Epidermal melanocyte (primary cell): ENCODE measurements around the gene SHISA9.
"Not testable (repeated sequence)": the region's sequence is repeated elsewhere in the genome, so short reads cannot be mapped to it uniquely, and the experiment has no call there.

ENCODE experiments used
- DNase-seq: peaks from one replicate; pipeline ENCODE4 v3.0.0; 2011; ENCODE audit warnings: low spot score; ENCODE audit not compliant: insufficient read length

The SHISA9 gene

DNA sequence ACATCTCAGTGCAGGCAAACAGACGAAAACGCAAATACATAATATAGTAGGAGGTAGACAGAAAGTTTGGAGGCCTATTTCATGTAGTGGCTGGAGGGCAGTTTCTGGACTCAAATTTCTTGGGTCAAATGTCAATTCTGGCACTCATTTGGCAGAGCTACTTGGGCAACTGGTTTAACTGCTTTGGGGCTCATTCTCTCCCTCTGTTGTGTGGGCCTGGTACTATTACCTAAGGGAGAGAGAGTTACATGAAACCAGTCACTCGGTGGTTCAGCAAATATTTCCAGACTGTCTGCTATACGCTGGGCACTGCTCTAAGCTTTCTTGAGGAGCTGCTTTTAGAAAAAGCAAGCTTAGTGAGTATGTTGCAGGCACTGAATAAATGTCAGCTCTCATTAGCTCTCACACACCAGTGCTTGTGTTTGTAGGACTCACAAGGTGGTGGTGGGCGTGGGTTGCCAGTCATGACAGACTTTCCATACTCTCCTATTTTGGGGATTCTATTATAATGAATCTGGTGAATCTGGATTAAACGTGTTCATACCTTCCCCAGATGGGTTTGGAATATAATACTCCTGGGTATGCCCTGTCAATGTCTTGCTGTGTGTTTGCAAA lies 1.8 kb upstream of the SHISA9 start:
- no peak for DNase-seq

- DNase-seq: no peak
Measured at GRCh38 chr16:12900156-12900555, 1.2 kb upstream of the SHISA9 start.

DNA sequence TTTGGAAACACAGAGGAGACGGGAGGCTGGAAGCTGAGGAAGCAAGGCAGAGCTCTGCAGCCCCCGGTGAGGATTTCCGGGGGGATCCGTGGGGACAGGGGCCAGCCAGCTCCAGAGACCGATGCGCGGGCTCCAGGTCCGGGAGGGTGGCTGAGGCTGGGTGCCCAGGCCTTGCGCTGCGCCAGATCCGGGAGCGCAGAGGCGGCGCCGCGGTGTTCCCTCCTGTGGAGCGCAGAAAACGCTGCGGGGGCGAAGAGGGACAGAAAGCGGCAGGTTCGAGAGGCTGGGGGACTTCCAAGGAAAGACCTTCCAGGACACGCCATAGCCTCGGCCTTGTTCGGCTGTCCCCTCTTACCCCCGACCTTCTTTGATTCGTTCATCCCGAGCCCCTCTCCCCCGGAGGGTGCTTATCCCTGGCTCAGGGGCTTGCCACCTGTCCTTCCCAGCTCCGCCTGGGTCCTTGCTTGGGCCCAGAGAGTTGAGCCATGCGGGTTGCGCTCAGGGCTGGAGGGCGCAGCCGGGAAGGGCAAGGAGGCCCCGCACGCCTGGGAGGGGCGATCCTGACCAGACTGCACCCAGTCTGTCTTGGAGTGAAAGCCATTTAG lies 697 bp upstream of the SHISA9 start:
- no peak for DNase-seq

DNA sequence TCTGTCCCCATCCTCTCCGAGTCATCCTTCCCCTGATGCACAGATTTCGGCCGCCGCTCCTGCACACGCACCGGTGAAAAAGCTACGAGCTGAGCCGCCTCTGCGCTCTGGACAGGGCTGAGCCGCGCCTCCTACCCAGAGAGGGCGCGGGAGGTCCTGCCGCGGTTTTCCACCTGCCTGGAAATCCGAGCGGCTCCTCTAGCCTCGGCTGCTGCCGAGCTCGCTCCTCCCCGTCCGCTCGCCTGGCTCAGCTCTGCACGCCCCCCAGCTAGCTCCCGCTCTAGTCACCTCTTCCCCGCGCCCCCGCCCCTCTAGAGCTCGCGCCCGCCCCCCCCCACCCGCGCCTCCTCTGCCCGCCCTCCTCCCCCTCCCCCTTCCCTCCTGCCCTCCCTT lies 198 bp upstream of the SHISA9 start:
- DNase-seq: no peak

DNA sequence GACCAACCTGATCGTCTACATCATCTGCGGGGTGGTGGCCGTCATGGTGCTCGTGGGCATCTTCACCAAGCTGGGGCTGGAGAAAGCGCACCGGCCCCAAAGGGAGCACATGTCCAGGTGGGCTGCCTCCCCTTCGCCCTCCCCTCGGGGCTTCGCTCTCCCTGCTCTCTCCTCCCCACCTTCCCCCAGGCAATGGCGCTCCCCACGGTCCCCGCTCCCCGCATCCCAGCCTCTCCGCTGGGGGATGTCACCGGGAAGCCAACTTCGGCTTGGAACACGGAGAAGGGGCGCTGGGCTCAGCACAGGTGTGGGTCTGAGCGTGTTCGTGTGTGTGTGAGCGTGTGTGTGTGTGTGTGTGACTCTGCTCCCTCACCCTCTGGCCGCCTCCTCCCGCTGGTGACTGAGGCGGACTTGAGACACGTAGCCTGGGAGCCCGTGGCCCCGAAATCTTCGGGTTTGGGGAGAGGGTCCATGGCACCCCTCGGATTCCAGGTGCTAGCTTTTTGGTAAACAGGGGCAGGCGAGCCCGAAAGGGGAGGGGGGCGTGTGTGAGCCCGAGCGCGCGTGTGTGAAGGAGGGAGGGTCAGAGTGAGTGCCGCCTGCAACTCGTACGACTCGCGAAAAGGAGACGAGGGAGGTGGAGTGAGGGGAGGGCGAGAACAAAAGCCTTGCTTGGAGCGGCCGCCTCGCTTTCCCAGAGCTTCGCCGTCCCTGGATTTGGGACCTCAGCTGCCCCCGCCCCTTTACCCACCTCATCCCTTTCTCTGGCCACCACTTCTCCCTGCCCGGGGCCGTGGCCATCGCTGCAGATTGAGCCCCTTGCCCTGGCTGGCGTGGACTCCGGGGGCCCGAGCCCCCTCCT lies 1.3 kb downstream of the SHISA9 start:
- DNase-seq: no peak

GRCh38 chr16:12903407-12904328 lies 2.3 kb downstream of the SHISA9 start:
- no peak for DNase-seq

GRCh38 chr16:12904329-12904671 lies 2.9 kb downstream of the SHISA9 start:
- DNase-seq: no peak

- DNase-seq: no peak
Measured at GRCh38 chr16:12906271-12906670, 4.9 kb downstream of the SHISA9 start.

DNA sequence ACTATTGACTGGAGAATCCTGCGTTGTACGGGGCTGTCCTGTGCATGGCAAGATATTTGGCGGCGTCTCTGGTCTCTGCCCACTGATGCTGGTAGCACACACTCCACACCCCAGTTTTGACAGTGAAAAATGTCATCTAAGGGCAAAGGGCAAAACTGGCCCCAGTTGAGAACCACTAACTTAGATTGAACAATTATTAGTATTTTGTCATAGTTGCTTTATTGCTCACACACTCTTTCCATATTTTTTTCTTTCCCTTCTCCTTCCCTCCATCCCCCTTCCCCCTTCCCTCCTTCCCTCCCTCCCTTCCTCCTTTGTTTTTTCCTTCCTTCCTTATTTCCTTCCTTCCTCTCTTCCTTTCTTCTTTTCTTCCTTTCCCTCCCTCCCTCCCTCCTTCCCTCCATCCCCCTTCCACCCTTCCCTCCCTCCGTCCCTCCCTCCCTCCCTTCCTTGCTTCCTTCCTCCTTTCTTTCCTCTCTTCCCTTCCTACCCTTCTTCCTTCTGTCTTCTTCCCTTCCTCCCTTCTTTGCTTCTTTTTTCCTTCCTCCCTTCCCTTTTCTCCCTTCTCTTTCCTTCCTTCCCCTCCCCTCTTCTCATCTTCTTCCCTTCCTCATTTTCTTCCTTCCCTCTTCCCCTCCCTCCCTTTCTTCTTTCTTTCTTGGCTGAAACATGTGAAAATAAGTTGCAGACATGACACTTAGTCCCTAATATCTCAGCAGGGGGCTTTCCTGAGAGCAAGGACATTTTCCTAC lies 5.5 kb downstream of the SHISA9 start:
- no peak for DNase-seq

DNA sequence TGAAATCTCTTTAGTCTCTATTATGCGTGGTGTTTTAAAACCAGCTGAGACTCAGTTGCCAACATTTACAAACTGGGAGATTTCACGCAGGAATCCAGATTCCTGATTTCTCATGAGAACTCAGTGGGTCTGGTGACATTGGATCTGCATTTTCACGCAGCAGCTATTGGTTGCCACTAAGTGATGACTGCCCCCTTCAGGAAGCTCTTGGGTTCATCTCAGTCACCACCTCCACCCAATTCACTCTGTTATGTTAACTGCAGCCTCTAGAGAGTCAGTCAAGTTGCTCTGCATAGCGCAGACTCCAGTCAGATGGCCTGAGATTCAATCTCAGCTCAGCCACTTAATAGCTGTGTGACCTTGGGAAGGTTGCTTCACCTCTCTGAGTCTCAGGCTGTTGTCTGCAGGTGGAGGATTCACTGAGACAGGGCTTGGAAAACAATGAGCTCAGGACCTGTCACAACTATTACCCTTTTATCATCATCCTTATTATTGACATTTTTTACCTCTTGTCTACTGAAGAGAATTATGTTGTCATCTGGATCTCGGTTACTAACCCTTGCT lies 6.4 kb downstream of the SHISA9 start:
- no peak for DNase-seq

GRCh38 chr16:12917246-12917645 lies 15.8 kb downstream of the SHISA9 start:
- DNase-seq: no peak

DNA sequence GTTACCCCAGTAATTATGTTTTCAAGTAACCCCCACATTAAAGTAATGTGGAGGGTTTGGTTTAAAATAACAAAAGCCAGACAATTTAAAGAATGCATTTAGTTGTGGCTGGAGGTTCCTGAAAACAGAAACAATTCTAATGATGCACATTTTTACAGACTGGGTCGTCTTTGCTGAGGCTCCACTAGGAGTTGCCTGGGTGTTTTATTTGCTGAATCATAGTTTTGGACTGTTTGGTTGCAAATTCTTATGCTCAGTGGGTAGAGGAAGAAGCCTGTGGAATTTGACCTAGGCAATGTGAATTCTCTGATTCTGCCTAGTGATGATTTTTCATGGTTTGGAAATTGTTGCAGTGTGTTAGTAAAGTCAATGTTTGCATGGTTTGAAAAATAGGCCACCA lies 16.3 kb downstream of the SHISA9 start:
- DNase-seq: peak; percentile 49

DNA sequence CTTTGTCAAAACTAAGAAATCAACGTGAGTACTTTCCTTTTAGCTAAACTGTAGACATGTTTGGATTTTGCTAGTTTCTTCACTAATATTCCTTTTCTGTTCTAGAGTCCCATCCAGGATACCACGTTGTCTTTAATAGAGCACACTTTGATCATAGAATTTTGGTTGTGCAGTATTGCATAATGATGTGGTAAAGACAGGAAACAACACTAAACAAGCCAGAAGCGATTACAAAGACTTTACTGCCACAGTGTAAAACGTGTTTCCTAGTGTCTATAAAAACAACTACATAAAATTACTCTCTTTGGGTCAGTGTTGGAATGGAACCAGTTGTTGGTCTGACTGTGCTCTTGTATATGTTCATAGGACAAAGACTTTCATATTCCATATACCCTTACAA lies 19.3 kb downstream of the SHISA9 start:
- DNase-seq: no peak

GRCh38 chr16:12923640-12924039 lies 22.2 kb downstream of the SHISA9 start:
- not testable (repeated sequence) for DNase-seq

- no peak for DNase-seq
Measured at GRCh38 chr16:12925026-12925800, 23.8 kb downstream of the SHISA9 start.

DNA sequence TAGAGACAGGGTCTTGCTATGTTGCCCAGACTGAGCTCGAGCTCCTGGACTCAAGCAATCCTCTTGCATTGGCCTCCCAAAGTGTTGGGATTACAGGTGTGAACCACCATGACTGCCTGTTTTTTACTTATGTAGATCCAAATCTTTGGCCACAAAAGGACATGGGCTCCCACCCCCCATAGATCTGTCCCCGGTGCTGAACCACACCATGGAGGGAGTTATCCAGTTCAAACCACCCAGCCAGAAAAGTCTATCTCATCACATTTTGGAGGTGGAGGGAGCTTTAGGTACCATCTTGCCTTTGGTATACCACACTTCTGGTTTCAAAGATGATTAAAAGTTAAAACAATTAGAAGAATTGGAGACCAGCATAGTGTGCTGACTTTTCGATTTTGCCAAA lies 26.2 kb downstream of the SHISA9 start:
- no peak for DNase-seq

- no peak for DNase-seq
Measured at GRCh38 chr16:12930881-12931280, 29.5 kb downstream of the SHISA9 start.

GRCh38 chr16:12936391-12936790 lies 35.0 kb downstream of the SHISA9 start:
- no peak for DNase-seq

DNA sequence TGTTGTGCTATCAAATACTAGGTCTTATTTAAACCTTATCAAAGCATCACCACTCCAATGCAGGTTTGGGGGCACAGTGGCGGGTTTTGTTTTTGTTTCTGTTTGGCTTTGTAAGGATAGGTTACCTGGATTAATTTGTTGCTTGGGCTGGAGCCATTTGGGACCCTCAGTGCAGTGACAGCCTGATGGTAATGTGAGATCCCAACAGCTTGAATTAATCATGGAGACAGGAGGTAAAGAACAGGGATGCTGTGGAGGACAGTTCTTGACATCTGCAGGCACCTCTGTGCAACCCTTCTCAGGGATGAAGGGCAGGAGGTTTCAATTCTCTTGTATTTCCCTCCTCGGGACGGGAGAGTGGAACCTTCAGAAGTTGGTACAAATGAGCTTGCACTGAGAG lies 40.5 kb downstream of the SHISA9 start:
- DNase-seq: no peak

DNA sequence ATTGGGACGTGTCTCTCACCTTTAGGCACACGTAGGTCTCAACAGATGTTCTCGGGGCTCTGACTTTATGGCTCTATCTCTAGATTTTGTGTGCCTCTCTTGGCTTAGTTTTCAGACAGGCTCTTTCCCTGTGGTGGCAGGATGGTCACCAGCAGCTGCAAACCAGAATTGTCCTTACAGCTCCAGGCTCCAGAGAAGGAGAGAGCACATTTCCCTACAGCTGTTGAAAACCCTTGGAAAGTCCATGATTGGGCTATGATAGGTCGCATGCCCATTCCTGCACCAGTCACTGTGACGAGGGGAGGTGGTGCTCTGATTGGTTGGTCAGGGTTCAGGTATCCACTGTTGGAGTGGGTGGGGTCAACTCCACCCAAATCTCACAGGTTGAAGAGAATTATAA lies 41.5 kb downstream of the SHISA9 start:
- no peak for DNase-seq
